T-helper 2 cell (primary cell): ENCODE measurements around the gene ARHGAP24.
A peak's percentile ranks its signal among the peaks of the same experiment; 100 is the strongest.
"Not testable (repeated sequence)": the region's sequence is repeated elsewhere in the genome, so short reads cannot be mapped to it uniquely, and the experiment has no call there.

Source experiments
- DNase-seq, 5 experiments: peaks; one replicate each; pipeline versions ENCODE4 v3.0.0 to v3.0.0-alpha.2; 2012 to 2022

ARHGAP24 gene

DNA sequence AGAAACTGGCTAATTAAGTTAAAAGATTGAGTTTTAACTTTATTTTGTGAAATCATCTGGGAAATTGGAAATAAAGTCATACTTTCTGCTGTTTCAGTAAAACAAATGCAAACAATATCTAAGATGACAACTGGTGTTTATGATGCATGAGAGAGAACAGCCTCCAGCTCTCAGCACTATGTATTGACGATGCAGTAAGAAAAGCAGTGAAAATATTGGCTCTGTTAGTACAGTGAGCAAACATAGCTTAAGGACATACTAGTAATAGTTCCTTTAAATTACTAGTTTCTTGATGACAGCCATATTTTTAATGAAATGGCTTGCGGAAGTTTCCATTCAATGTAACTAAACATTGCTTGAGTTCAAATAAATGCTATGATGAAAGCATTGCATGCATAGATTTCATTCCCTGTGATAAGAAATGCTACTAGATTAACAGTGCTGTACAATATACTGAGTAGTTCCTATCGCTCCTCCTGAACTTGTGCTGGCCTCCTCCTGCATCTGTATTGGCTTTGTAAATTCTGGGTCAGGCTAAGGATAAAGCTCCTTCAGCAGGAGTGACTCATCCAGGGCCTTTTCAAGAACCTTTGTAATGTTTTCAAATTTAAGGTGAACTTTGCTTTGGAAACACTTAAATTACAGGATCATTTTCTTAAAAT lies 11.6 kb downstream of the ARHGAP24 start:
- DNase-seq = peak in 1 of 5 experiments; percentile 1

DNA sequence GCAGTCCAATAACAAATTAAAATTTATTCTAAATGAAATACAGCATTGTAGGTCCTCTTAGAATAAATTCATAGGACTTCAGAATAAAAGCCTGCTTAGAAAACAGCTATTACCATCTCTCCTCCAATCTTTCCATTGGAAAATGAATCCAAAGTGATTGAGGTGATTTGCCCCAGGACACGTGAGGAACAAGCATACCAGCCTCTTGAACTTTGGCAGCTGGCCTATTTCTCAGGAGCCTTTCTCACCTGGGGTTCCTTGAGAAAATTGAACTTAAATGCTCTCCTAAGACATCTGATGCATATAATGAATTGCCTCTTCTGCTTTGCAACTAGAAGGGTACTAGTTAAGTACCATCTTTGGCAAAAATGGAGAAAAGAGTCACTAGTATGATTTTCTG lies 13.5 kb downstream of the ARHGAP24 start:
- DNase-seq = no peak

DNA sequence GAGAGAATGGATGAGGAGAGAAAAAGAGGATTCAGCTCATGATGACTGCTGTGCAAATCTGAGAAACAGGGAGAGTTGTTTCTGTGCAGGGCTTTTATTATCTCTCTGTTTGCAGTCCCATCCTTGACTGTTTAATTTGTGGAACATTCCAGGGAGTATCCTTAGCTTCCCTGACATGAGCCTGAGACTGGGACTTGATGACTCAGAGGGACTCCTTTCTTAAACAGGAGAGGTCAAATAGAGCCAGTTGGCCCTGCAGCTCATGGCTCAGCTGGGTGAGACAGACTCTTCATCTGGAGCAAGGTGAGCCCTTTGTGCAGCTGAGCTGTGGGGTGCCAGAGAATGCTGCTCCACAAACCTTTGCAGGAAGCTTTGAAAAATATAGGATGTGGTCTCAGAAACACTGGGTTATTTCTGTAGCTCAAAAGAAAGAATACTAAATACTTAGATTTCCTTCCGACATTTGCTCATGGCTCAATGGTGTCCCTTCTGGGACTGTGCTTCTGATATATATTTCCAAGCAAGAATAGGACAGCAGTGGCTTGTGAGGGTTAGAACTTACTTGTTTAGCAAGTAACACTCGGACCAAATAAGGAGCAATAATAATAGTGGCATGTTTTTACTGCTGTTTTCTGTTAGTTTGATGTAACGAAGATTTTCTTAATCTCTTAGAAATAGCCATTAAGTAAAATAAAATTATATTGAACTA lies 14.5 kb downstream of the ARHGAP24 start:
- DNase-seq = no peak

DNA sequence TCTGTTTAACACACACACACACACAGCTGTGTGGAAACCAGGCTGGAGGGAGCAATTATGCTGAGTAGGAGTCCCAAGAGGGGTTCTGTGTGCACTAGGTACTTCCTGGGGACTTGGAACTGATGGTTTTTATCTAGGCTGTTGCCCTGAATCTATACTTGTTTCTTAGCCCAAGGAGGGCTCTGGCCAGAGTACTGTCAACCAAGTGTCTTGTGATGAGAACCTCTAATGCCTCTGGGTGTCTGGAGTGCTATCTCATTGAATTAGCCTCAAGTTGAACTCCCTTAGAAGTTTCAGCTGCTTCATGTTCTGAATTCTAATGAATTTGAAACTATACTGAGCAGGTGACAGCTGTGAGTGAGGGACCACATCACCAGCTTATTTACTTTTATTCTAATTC lies 16.6 kb downstream of the ARHGAP24 start:
- no peak for DNase-seq

DNA sequence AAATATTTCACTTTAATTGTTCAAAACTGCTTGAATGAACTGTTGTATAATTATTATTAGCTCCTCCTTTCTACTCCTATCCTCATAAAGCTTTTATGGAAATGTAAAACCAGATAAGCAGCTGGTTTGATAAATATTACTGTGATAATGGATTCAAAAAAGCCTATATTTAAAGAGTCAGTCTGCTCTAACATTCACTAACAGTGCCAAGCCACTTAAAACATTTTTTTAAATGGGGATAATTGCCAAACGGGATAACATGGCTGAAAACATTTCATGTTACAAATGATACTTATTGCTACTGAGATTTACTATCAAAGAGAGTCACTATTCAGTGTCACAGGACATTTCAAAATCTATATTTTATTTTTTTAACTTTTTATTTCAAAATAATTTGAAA lies 17.4 kb downstream of the ARHGAP24 start:
- no peak for DNase-seq

DNA sequence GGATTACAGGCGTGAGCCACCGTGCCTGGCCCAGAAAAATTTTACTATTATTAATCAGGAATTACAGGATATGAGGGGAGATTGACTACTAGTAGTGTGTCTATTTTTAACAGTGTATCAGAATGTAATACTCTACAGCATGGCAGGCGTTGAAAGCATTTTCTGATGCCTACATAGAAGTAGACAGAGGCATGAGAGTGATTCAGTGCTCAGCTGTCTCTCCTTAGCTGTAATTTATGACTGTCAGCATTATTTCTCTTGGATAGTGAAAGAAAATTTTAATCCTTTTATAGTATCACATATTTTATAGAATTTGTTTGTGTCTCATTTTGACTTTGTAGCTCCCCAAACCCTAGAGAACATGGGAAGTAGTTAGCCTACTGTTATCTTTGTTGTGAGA lies 20.7 kb downstream of the ARHGAP24 start:
- no peak for DNase-seq

DNA sequence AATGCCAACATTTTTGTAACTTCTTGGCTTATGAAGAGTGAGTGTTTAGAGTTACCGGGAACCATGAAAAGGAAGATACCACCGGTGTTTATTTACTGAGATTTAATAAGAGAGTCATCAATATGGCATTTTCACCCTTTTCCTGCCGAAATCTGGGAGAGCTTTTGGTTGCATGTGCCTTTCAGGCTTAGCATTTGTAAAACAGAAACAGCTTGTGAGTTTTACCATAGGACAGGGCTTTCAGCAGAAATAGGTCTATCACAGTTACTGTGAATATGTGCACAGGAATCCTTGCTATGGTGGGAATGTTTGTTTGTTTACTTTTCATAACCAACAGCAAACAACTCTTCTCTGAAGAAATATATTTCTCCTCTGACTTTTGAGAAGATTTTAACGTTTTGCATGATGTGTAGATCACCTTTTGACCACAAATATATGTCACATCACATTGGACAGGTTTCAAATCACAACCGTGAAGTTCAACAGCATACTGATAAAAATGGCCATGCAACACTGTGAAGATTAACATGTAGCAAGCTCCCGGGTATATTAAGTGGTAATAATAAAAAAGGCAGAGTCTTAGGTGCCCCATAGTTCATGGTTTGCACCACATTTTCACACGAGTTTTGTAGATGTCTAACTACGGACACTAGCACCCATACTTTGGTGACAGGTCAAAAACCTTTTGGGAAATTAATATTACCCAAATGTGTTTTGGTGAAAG lies 21.3 kb downstream of the ARHGAP24 start:
- no peak for DNase-seq

DNA sequence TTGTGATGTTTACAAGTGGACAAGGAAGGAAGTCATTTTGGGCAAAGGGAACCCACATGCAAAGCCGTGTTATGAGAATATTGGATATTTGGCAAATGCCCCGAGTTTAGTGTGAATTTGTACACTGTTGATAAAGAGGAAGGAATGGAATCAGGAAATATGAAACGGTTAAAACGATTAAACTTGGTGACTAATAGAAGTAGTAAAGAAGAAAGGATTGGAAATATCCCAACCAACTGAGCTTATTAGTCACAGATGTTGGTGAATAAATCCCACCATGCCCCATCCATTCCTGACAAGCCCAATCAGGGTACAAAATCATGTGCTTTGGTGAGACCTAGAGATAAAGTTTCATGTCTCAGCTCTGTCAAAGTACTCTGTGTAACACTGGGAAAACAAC lies 22.0 kb downstream of the ARHGAP24 start:
- no peak for DNase-seq

DNA sequence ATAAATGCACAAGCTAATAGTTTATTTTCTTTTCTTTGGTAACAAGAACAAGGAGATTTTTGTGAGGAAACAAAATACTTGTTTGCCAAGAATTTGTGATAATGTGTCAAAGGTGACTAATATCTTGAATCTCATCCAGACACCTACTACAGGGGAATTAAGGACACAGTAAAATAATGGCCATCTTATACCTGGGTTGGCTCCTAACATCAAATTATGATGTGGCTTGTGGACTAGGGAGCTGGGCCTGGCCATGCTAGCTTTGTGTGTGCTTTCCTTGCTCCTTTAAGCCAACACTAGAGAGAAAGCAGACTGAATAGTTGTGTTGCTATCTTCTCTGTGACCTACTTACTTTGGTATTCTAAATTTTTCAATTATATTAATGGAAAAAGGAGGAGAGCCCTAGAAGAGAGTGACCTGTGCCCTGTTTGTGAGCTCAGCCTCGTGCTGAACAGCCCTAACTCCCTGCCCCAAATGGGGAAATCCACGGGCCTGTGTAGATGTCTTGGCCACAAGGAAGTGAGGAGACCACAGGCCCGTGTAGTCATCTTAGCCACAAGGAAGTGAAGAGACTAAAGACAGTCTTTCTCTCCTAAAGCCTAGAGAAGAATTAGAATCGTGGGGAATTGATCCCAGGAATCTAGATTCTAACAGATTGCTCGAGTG lies 23.3 kb downstream of the ARHGAP24 start:
- DNase-seq = no peak

DNA sequence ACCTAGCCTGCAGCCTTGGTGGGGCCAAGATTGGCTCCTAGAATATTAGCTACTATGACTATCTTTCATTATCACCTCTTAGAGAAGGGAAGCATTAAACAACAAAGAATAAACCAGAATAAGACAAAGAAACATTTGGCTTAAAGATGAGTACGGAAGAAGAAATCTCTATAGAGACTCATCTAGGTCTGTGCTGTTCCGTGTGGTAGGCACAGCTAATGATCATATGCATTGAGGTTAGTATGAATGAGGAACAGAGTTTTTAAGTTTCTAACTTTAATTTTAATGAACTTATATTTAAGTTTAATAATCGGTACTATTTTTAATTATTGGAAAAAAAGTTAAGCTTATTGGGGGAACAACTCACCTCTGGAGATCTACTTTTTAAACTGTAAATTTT lies 24.6 kb downstream of the ARHGAP24 start:
- DNase-seq = no peak

DNA sequence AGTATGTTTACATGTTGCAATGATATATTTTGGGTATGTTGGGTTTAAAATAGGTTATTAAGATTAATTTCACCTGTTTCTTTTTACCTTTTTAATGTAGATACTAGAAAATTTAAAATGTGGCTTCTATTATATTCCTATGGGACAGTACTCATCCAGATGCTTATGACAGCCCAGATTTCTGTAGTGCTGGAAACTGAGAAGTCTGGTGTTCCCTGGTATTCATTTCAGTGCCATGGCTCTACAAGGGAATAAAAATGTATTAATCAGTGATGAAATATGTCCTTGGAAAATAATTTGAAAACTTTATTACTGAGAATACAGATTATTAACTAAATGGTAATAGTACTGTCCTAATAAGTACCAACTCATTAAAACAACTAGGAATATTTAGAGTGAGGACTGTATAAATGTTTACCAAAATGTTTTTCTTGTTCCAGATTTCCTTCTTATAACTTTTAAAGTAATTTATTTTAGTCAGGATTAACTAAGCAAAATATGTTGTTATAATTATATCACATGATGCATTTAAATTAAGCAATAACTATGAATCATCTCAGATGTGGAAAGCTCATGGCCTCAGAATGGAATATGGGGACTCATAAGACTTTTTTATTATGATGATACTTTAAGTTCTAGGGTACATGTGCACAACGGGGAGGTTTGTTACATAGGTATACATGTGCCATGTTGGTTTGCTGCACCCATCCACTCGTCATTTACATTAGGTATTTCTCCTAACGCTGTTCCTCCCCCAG lies 25.3 kb downstream of the ARHGAP24 start:
- no peak for DNase-seq

DNA sequence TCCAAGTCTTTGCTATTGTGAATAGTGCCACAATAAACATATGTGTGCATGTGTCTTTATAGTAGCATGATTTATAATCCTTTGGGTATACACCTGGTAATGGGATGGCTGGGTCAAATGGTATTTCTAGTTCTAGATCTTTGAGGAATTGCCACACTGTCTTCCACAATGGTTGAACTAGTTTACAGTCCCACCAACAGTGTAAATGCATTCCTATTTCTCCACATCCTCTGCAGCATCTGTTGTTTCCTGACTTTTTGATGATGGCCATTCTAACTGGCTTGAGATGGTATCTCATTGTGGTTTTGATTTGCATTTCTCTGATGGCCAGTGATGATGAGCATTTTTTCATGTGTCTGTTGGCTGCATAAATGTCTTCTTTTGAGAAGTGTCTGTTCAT lies 26.2 kb downstream of the ARHGAP24 start:
- not testable (repeated sequence) for DNase-seq

DNA sequence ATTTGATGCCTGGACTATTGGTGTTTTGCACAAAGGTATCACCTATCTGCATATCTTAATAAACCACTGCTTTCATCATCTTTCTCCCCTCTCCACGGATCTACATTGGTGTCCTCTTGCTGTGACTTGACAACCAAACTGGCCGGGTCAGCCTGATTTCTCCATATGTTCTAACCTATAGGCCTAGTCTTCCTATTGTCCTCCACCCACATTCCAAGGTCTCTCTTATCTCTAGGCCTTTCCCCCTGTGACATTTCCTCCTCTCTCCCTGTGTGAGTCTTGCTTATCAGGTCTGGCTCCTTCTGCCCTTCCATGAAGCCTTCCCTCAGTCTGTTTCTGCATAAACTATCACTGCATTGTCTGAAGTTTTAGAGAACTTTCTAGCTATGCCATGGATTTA lies 33.7 kb downstream of the ARHGAP24 start:
- no peak for DNase-seq

DNA sequence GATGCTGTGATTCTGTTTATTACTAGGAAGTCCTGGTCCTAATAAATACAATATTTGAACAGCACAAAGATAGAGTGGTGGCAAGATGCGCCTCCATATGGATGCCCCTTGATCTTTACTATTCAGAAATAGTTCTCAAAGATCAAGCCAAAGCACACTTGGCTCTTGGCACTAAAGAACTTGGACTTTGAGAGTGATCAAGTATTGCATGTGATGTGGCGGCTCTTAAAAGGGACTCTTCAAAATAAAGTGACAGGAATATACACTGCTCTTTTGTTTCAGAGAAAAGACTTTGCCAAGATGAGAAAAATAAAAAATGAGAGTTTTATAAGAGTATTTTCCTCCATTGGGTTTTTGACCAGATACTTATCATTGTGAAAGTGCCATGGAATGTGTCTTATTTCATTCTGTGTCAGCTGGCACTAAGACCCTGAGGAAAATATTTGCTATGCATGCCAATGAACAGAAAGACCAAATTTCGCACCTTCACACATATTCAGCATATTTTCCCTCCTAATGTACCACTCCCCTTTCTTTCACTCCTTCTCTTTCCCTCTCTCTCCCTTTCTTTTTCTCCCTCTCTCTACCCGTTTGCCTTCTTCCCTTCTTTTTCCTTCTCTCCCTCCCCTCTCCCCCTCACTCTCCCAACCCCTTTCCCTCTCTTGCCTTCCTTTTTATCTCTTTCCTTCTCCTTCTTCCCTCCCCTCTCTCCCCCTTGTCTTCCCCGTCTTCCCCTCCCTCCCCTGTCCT lies 35.1 kb downstream of the ARHGAP24 start:
- DNase-seq = no peak

DNA sequence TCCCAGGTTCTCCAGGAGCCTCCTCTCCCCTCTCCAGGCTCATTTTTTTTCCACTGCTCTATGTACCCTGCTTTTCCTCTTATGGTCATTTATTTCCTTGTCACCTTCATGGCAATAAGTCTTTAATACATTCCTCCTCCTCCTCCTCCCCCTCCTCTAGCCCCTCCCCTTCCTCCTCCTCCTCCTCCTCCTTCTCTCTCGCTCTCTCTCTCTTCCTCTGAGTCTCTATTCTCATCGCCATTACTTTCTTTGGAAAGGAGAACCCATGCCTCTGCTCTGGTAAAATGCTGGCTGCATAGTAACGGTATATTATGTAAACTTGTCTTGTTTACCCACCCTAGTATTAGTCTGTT lies 35.7 kb downstream of the ARHGAP24 start:
- DNase-seq = no peak

DNA sequence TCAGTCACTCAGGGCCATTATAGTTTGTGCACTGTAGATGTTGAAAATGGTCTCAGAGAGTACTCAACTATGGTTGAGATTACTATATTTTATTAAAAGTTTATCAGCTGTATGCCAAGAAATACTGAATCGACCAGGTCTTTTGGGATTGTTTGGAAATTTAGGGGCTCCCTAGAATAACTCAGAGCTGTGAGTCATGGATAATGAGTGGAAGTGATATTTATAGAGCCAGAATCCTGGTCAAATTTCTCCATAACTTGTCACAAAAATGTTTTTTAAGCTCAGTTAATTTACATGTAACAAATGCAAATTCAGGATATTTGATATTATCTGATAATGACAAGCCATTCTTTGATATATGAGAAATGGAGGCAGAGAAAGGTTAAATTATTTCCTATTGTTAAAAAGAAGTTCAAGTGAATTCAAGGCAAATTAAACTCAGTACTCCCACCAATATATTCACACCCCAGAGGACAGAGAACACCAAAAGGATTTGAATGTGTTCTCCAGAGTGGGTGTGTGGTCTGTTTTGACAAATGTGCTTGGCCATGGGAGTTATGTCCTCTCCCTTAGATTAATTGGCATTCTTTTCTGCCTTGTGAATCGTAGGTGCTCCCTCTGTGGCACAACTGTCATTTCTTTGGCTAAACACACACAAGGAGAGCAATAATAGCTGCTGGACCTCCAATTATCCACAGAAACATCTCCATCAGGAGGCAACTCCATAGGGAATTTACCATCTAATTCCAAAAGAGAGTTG lies 37.7 kb downstream of the ARHGAP24 start:
- no peak for DNase-seq

DNA sequence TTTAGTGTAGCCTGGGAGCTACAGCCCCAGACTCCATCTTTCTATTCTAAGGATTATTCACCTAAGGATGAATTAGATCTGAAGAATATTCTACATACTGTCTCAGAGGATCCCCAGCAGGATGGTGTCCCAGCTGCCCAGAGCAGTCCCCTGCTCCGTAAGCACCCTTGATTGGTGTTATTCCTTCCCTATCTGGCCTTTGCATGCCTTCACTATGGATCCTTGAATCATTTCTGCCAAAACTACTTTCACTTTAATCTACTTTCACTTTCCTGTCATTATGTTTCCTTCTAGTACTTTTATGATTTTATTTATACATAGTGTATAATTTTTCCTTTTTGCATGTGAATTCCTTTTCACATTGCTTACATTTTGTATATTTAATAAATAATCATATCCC lies 39.2 kb downstream of the ARHGAP24 start:
- DNase-seq = no peak

DNA sequence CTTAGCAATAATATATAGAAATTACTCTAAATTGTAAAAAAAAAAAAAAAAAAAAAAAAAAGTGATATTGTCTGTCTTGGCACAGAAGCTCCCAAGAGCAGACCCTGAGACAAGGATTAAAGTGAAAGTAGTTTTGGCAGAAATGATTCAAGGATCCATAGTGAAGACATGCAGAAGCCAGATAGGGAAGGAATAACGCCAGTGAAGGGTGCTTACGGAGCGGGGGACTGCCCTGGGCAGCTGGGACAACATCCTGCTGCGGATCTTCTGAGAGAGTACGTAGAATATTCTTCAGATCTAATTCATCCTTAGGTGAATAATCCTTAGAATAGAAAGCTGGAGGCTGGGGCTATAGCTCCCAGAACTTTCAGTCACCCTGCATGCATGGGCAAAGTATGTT lies 39.8 kb downstream of the ARHGAP24 start:
- DNase-seq = no peak

DNA sequence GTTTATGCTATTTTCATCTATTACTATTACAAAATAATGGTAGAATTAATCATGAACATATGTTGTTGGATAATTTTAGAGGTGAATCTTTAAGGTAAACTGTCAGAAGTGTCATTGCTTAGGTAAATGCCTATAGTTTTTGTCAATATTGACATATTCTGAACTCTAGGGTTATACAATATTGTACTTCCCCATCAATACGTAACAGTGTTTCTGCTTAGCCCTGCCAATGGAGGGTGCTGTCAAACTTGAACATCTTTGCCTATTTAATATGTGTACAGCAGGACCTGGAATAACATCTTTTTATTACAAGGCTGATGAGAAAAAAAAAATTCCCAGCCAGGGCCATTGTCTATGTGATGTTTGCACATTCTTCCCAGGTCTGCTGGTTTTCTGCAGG lies 40.8 kb downstream of the ARHGAP24 start:
- no peak for DNase-seq

DNA sequence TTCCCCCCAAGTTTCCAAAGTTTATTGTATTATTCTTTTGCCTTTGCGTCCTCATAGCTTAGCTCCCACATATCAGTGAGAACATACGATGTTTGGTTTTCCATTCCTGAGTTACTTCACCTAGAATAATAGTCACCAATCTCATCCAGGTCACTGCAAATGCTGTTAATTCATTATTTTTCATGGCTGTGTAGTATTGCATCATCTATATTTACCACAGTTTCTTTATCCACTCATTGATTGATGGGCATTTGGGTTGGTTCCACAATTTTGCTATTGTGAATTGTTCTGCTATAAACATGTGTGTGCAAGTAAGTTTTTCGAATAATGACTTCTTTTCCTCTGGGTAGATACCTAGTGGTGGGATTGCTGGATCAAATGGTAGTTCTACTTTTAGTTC lies 43.6 kb downstream of the ARHGAP24 start:
- DNase-seq = not testable (repeated sequence)
